AG09319 (cell line): ENCODE results near the gene GLP1R.

Source experiments
- DNase-seq: peaks from one replicate; pipeline ENCODE4 v3.0.0-alpha.2; 2010; ENCODE audit warnings: low read depth; ENCODE audit errors: extremely low read depth
- CTCF ChIP-seq: IDR thresholded peaks from 2 replicates; pipeline ENCODE4 v1.5.1; 2011; ENCODE audit warnings: low read depth, mild to moderate bottlenecking, inconsistent platforms, low read length, moderate library complexity

GLP1R gene

GRCh38 chr6:39087197-39087596 is 38.6 kb downstream of the GLP1R start:
- no peak for DNase-seq
- no peak for TF ChIP-seq CTCF

- TF ChIP-seq CTCF = peak; percentile 54
- DNase-seq = peak; percentile 15
These were observed 39.8 kb downstream of the GLP1R start for GRCh38 chr6:39088331-39088730.

GRCh38 chr6:39090036-39090435 is 41.5 kb downstream of the GLP1R start:
- TF ChIP-seq CTCF = no peak
- DNase-seq = no peak

- no peak for TF ChIP-seq CTCF
- DNase-seq = no peak
These were observed 42.6 kb downstream of the GLP1R start for GRCh38 chr6:39091220-39091619.

- DNase-seq = no peak
- TF ChIP-seq CTCF = no peak
These were observed 43.5 kb downstream of the GLP1R start for GRCh38 chr6:39092124-39092523.

GRCh38 chr6:39093149-39093708 is 44.6 kb downstream of the GLP1R start:
- no peak for DNase-seq

GRCh38 chr6:39095578-39095977 is 47.0 kb downstream of the GLP1R start:
- no peak for DNase-seq
- TF ChIP-seq CTCF = no peak

More at GRCh38 chr6:39093149-39093708, 44.6 kb downstream of the GLP1R start:
- no peak for TF ChIP-seq CTCF
